ENCODE results near the gene EOLA1.
"Not testable (repeated sequence)": the region's sequence is repeated elsewhere in the genome, so short reads cannot be mapped to it uniquely, and the experiment has no call there.

EOLA1 gene

DNA sequence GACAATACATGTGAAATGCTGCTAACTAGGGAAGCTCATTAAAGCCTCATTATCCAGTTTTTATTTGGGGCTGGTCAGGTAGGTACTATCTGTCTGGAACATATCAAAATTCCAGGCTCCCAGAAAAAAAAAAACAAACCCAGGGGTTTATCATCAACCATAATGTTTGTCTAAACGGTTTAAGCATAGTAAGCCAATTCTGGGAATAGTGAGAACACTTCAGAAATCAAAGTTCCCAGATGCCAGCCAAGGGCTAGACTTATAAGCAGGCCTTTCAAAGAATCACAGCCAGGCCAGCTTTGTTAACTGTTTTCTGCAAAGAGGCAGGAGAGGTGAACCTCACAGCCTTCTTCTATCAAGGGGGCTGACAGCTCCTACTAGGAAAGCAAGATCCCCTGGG, 43.8 kb upstream of the EOLA1 start:
- TF ChIP-seq, protein P1, sequence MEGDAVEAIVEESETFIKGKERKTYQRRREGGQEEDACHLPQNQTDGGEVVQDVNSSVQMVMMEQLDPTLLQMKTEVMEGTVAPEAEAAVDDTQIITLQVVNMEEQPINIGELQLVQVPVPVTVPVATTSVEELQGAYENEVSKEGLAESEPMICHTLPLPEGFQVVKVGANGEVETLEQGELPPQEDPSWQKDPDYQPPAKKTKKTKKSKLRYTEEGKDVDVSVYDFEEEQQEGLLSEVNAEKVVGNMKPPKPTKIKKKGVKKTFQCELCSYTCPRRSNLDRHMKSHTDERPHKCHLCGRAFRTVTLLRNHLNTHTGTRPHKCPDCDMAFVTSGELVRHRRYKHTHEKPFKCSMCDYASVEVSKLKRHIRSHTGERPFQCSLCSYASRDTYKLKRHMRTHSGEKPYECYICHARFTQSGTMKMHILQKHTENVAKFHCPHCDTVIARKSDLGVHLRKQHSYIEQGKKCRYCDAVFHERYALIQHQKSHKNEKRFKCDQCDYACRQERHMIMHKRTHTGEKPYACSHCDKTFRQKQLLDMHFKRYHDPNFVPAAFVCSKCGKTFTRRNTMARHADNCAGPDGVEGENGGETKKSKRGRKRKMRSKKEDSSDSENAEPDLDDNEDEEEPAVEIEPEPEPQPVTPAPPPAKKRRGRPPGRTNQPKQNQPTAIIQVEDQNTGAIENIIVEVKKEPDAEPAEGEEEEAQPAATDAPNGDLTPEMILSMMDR (IDR thresholded peaks at IDR 0.05; ENCODE audit: low read depth, low read length, missing control alignments) = no peak
- no peak for DNase-seq (ENCODE audit: low read depth)
- no peak overlapping the region for H3K4me3 ChIP-seq (ENCODE audit: low read depth, low read length)
- in situ Hi-C loops (cut with HindIII; ENCODE audit: low sequenced_read_pairs) = no loop called here

DNA sequence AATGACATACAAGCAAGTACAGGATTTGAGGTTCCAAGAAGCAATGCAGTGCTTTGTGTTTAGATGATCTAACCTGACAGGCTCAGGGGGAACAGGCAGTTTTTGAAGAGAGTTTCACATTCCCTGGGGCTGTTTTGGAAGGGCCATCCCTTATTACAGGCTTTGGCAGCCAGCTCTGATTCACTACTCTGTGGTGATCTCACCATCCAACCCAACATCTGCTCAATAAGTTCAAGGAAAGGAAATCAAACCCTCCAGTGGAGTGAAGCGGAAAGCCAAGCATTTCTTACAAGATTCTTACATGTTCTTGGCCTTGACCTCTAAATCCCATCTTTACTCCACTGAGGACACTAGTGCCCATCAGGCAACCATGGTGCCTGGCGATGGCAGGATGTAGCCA, 43.2 kb upstream of the EOLA1 start:
- TF ChIP-seq, protein P1 (IDR thresholded peaks at IDR 0.05; ENCODE audit: low read depth, low read length, missing control alignments) = no peak
- in situ Hi-C loops (cut with HindIII; ENCODE audit: low sequenced_read_pairs) = no loop called here
- H3K4me3 ChIP-seq (ENCODE audit: low read depth, low read length) = no peak overlapping the region
- DNase-seq (ENCODE audit: low read depth) = peak; percentile 28

DNA sequence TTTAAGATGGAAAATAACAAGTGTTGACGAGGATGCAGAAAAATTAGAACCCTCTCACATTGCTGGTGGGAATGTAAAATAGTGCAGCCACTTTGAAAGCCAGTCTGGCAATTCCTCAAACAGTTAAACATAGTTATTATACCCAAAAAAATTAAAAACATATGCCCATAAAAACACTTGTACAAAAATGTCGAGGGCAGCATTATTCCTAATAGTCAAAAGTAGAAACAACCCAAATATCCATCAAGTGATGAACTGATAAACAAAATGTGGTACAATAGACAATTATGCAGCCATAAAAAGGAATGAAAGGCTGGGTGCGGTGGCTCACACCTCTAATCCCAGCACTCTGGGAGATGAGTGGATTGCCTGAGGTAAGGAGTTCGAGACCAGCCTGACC, 42.0 kb upstream of the EOLA1 start:
- in situ Hi-C loops (cut with HindIII; ENCODE audit: low sequenced_read_pairs) = no loop called here
- H3K4me3 ChIP-seq (ENCODE audit: low read depth, low read length) = no peak overlapping the region
- DNase-seq (ENCODE audit: low read depth) = no peak
- TF ChIP-seq, protein P1 (IDR thresholded peaks at IDR 0.05; ENCODE audit: low read depth, low read length, missing control alignments) = no peak

DNA sequence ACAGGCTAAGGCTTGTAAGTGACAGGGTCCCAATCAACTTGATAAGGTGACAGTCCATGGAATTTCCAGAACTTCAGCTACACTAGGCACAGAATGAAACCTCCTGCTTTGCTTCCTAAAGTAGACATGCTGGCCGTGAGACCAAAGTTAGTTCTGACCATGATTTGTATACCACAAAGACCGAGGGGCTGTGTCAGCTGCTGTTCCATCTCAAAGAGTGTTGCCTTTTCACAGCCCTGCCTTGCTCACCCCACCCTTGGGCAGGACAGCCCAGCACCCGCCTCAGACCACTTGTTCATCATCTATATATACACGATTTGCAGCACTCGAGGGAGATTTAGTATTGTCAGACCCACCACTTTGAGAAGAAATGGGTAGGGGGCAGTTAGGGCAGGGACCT, 41.0 kb upstream of the EOLA1 start:
- no peak for DNase-seq (ENCODE audit: low read depth)
- no peak overlapping the region for H3K4me3 ChIP-seq (ENCODE audit: low read depth, low read length)
- in situ Hi-C loops (cut with HindIII; ENCODE audit: low sequenced_read_pairs) = no loop called here
- TF ChIP-seq, protein P1 (IDR thresholded peaks at IDR 0.05; ENCODE audit: low read depth, low read length, missing control alignments) = no peak

DNA sequence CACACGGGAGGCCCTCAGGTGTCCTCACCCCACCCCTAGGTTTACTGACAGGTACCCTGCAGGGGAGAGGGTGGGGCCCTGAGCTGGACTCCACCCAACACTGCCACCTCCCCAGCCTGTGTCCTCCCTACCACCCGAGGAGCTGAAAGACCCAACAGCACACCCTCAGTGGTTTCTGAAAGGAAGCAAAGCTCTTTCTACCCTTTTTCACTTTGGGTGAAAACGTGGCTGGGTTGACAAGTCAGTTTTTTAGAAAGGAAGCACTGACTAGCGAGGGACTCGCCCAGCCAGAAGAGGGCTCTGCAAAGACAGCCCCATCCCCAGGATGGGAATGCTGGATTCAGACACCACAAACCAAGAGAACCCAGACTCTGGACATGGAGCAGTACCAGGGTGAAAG, 37.9 kb upstream of the EOLA1 start:
- DNase-seq (ENCODE audit: low read depth); H3K4me3 ChIP-seq (ENCODE audit: low read depth, low read length); in situ Hi-C loops (cut with HindIII; ENCODE audit: low sequenced_read_pairs): not testable (repeated sequence)

DNA sequence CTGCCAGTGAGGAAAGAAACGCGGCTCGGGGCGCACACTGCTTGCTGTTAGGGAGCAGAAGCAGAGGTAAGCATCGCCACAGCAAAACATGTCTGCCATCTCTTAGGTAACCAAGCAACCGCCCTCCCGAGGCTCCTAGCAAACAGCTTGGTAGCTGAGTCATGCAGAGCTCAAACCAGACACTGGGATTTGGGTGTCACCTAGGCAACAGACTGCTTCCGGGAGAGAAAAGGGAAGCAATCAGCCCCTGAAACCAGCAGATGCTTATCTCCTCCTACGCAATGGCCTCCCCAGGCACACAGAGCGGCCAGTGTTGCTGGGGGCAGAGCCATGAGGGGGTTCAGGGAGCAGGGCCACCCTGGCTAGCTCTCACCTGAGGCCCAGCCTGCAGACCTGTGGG, 37.4 kb upstream of the EOLA1 start:
- DNase-seq (ENCODE audit: low read depth); in situ Hi-C loops (cut with HindIII; ENCODE audit: low sequenced_read_pairs); H3K4me3 ChIP-seq (ENCODE audit: low read depth, low read length): not testable (repeated sequence)

DNA sequence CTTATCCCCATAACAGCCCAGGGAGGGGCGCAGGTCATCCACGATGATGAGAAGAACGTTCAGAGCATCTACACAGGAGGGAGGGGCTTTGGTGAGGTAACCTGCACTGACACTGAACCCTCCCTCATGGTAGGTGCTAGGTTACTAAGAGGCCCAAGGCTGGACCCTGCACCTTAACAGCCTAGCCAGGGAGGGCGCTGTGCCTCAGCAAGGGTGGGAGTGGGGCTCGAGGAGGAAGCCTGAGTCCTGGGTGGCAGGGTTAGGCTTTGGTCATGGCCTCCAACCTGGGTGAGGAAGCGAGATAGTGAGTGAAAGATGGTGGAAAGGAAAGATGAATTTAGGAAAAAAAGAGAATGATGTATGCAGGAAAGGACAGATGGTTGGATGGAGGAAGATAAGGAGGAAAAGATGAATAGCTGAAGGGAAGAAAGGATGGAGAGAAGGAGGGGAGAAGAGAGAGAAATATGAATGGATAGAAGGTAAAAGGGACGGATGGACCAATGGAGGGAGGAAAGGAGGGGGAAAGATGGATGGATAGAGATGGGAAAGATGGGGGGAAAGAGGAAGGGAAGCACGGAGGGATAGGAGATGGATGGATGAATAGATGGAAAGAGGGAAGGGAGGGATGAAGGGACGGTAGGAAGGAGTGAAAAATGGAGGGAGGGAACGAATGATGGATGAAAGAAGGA, 36.4 kb upstream of the EOLA1 start:
- no peak for DNase-seq (ENCODE audit: low read depth)
- in situ Hi-C loops (cut with HindIII; ENCODE audit: low sequenced_read_pairs) = no loop called here
- H3K4me3 ChIP-seq (ENCODE audit: low read depth, low read length) = peak overlapping the region; percentile 57
- TF ChIP-seq, protein P1 (IDR thresholded peaks at IDR 0.05; ENCODE audit: low read depth, low read length, missing control alignments) = peak; percentile 37
